ENCODE measurements around the gene NEGR1.

DNA sequence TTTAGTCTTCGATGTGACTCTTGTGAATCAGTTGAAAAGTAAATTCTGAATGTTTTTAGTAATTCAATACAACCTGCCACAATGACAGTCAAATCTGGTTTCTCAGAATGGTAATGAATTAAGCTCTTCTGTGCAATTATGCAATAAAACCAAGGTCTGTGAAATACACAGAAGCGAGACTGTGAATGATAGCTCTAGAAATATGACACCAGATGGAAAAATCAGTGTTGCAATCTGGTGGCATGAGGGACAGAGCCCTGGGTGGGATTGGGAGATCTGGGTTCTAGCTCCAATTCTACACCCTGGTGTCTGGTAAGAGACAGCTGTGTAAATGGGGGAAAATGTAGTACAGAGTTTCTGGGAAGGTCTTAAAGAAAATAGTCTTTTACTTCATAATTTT is 615.1 kb downstream of the NEGR1 start:
- no peak for TF ChIP-seq POLR2AphosphoS5 (IDR thresholded peaks at IDR 0.05)
- TF ChIP-seq, protein P1, sequence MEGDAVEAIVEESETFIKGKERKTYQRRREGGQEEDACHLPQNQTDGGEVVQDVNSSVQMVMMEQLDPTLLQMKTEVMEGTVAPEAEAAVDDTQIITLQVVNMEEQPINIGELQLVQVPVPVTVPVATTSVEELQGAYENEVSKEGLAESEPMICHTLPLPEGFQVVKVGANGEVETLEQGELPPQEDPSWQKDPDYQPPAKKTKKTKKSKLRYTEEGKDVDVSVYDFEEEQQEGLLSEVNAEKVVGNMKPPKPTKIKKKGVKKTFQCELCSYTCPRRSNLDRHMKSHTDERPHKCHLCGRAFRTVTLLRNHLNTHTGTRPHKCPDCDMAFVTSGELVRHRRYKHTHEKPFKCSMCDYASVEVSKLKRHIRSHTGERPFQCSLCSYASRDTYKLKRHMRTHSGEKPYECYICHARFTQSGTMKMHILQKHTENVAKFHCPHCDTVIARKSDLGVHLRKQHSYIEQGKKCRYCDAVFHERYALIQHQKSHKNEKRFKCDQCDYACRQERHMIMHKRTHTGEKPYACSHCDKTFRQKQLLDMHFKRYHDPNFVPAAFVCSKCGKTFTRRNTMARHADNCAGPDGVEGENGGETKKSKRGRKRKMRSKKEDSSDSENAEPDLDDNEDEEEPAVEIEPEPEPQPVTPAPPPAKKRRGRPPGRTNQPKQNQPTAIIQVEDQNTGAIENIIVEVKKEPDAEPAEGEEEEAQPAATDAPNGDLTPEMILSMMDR (IDR thresholded peaks at IDR 0.05 in 8 of 11, conservative IDR thresholded peaks at IDR 0.05 in 3 of 11), result no peak
- TF ChIP-seq POLR2A (IDR thresholded peaks at IDR 0.05), result no peak
